ENCODE results near the gene CCDC87.

GRCh38 chr11:66543263-66544107, 49.4 kb downstream of the CCDC87 start:
- TF ChIP-seq, protein P1, sequence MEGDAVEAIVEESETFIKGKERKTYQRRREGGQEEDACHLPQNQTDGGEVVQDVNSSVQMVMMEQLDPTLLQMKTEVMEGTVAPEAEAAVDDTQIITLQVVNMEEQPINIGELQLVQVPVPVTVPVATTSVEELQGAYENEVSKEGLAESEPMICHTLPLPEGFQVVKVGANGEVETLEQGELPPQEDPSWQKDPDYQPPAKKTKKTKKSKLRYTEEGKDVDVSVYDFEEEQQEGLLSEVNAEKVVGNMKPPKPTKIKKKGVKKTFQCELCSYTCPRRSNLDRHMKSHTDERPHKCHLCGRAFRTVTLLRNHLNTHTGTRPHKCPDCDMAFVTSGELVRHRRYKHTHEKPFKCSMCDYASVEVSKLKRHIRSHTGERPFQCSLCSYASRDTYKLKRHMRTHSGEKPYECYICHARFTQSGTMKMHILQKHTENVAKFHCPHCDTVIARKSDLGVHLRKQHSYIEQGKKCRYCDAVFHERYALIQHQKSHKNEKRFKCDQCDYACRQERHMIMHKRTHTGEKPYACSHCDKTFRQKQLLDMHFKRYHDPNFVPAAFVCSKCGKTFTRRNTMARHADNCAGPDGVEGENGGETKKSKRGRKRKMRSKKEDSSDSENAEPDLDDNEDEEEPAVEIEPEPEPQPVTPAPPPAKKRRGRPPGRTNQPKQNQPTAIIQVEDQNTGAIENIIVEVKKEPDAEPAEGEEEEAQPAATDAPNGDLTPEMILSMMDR (IDR thresholded peaks at IDR 0.05), result peak in 2 of 5 experiments; percentile 13 to 20
- no peak for TF ChIP-seq EP300 (IDR thresholded peaks at IDR 0.05; ENCODE audit: low read depth)
- TF ChIP-seq POLR2A (IDR thresholded peaks at IDR 0.05), result no peak
- TF ChIP-seq POLR2AphosphoS5 (IDR thresholded peaks at IDR 0.05), result no peak

All from transverse colon (tissue), 4 donors.